HG03108 (cell line): ENCODE measurements around the gene PAFAH2.
"Not testable (repeated sequence)": the region's sequence is repeated elsewhere in the genome, so short reads cannot be mapped to it uniquely, and the experiment has no call there.

Experiments used
- ATAC-seq: cut with Tn5 transposase; IDR thresholded peaks from one replicate; pipeline ENCODE4 v1.9.1; 2021; ENCODE audit warnings: moderate library complexity; ENCODE audit not compliant: unreplicated experiment

Gene PAFAH2

GRCh38 chr1:25989440-25990234, 8.2 kb downstream of the PAFAH2 start:
- ATAC-seq: no peak

DNA sequence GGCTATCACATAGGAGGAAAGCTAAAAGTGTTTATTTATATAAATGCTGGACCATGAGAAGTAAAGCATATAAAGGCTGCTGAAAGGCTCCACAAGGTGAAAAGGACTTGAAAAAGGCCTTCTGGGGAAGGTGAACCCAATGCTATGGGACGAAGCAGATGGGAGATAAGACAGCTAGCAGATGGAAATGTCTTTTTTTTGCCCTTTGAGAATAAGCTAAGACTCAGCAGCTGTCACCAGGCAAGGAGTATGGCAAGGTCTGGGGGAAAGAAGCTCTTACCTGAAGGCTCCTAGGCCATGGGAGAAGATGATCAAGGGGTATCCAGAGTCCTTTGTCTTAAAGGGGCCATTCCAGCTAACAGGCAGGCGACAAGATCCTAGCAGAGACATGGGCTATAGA, 9.9 kb downstream of the PAFAH2 start:
- ATAC-seq: no peak

- not testable (repeated sequence) for ATAC-seq
Measured at GRCh38 chr1:25986773-25987172, 11.1 kb downstream of the PAFAH2 start.

DNA sequence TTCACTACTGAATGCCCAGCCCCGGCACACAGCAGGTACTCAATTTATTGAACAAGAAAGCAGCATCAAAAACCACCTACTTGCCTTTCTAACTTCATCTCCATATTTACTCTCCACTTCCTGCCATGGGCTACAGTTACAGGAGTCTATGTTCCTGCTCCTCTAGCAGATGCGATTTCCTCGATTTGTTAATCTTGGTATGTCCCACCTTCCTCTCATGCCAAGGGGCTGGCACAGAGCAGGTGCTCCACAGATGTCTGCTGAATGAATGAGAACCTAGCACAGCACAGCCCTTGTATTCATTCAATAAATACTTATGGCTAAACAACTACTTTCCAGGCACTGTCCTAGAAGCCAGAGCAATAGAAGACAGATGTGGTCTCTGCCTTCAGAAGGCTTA, 12.2 kb downstream of the PAFAH2 start:
- ATAC-seq: no peak

GRCh38 chr1:25985171-25985570, 12.7 kb downstream of the PAFAH2 start:
- no peak for ATAC-seq

DNA sequence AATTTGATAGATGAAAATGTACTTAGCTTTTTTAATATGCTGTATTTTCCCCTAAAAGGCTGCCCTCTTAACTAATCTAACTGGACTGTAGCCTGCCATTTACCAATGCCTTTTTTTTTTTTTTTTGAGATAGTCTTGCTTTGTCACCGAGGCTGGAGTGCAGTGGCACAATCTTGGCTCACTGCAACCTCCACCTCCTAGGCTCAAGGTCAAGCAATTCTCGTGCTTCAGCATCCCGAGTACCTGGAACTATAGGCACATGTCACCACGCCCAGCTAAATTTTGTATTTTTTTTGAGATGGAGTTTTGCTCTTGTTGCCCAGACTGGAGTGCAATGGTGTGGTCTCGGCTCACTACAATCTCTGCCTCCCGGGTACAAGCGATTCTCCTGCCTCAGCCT, 18.7 kb downstream of the PAFAH2 start:
- no peak for ATAC-seq

GRCh38 chr1:25978403-25978802, 19.5 kb downstream of the PAFAH2 start:
- ATAC-seq: no peak

DNA sequence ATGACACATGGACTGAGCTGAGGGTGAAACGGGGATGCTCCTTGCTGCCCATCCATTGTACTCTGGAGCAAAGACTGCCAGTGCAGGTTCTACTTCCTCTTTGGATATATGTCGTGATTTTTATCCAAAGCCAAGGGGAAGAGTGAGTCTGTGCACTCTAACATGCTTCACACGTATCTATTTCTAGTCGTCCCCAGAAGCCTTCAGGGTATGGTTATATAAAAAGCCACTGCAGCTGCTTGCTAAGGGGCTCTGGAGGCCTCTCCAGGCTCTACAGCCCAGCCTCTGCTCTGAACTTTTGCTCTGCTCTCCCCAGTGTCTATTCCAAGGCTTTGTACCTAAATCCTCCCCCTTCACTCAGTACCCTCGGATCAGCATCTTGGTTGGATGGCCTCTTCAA, 20.1 kb downstream of the PAFAH2 start:
- no peak for ATAC-seq

GRCh38 chr1:25973610-25974321, 24.1 kb downstream of the PAFAH2 start:
- no peak for ATAC-seq

DNA sequence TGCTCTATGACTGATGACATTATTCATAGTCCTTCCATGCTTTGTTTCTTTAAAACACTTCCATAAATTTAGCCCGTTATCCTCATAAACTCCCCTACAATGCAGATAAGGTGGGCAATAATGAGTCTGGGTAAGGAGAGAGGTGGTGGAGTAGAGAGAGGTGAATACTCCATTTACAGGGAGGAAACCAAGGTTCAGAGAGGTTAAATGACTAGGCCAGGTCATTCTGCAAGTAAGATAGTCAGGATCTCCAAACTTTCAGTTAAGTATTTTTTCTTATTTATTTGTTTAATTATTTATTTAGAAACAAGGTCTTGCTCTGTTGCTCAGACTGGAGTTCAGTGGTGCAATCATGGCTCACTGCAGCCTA, 26.1 kb downstream of the PAFAH2 start:
- ATAC-seq: no peak

DNA sequence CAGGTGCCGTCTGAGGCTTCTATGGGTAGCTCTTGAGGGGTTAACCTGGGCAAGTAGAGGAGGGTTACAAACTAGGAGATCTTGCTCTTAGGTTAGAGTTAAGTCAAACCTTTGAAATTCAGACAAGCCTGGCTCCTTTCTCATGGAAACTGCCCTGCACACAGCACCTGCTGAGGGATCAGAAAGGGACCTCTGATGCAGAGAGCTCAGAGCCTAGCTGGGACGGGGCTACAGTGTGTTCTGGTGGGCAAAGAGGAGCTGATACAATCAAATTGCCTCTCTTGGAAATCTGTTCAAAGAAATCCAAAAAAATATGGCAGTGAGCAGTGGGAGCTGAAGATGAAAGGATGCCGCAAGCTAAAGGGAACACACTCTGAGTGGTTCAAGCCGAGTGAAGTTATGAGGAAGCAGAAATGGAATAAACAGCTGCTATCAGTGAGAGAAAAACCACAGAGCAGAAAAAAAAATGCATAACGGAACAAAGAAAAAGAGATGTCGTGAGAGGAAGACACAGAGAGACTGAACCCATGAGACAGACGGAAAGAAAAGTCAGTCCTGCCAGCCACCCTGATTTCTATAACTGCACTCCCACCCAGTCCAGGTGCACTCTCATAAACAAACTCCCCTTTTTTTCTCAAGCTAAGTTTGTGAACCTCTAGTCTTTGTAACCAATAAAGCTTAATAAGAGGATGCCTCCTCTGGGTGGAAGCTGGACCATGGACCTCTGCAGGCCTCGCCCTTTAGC, 26.6 kb downstream of the PAFAH2 start:
- no peak for ATAC-seq

DNA sequence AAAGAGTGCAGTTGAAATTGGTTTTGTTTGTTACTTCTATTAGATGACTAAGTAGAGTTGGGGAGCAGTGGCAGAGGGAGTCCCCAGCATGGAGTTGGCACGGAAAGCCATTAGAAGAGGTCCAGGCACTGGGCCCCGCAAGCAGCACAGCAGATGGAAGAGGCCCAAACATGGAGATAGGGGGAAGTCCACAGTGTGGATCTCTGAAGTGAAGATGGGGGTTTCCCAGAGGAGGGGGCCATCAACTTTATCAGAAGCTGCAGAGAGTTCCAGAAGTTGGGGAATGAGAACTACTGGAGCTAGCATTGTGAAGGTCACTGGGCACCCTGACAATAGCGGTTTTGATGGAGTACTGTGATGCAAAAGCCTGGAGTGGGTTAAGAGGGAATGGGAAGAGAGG, 30.6 kb downstream of the PAFAH2 start:
- ATAC-seq: no peak

DNA sequence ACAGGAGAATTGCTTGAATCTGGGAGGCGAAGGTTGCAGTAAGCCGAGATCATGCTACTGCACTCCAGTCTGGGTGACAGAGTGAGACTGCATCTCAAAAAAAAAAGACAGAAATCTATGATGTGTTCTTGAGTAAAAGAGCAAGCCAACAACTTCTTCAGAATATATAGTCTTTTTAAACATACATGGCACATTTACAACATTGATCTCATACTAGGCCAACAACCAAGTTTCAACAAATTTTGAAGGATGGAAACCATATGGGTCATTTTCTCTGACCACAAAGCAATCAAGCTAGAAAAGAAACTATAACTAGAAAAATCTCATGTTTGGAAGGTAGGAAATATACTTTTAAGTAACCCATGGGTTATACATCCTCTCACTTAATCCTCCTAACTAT, 38.3 kb downstream of the PAFAH2 start:
- ATAC-seq: no peak

DNA sequence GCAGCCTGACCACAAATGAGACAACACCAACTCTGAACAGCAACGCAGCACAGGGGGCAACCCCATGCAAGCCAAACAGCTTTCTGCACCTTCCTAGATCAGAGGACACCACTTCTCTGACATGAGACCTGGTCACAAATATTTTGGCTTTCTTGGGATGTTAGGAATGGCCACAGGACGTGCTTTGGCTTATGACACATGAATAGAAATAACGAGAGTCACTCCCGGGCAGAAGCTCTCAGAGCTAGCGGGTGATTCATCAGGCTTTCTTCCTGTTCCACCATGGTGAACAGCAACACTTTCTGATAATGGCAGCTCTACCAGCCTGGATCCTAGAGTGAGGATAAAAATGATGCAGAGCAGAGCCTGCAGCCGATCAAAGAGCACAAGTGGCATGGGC, 39.4 kb downstream of the PAFAH2 start:
- no peak for ATAC-seq

- no peak for ATAC-seq
Measured at GRCh38 chr1:25955553-25955952, 42.3 kb downstream of the PAFAH2 start.

DNA sequence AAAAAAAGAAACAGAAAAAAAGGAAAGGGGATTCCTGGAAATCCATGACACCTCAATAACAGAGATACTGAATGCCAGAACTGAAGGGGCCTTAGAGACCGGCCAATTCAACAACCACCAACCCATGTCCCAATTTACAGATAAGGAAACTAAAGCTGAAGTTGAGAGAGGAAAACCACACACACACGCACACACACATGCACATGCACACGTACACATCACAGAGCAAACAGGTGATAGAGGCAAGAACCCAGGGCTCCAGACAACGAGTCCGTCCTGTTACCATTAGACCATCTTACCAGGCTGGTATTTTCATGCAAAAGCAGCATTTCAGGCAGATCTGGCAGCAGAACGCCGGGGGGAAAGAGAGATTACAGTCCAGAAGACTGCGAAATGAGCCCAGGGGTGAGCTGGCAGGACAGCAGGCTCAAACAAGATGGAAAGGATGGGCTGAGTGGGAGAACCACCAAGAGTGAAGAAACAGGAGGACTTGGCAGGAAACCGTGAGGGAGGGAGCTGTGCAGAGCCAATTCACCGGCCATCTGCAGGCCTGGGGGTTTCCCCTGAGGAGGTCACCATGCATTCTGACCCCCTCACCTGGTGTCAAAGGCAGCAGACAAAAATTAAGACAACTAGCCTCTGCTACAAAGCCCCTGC, 43.5 kb downstream of the PAFAH2 start:
- no peak for ATAC-seq

DNA sequence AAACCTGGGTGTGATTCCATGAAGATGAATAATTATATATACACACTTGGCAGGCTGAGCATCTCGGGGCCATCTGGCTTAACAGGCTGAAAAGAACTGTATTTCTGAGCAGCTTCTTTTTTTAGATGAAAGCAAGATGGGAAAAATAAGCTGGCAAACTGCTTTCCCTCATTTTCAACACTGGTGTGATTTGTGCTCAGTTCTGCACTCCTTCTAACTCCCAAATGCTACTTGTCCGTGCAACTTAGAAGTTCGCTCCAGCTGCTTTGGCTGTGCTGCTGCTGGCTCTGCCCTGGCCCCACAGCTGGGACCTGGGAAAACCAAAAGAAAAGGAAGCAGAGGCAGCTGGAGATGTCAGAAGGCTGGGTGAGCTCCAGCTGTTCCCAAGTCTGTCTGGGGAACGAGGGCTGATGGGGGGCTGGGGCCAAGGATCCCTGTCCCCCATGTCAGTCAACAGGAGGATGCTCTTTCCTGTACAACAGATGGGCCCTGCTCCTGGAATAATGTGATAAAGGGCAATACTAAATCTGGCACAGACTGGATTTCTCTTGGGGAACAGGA, 44.9 kb downstream of the PAFAH2 start:
- no peak for ATAC-seq

- no peak for ATAC-seq
Measured at GRCh38 chr1:25948641-25949040, 49.2 kb downstream of the PAFAH2 start.

- ATAC-seq: no peak
Measured at GRCh38 chr1:25947027-25947426, 50.8 kb downstream of the PAFAH2 start.

- ATAC-seq: no peak
Measured at GRCh38 chr1:25945761-25946160, 52.1 kb downstream of the PAFAH2 start.

GRCh38 chr1:25944986-25945385, 52.9 kb downstream of the PAFAH2 start:
- no peak for ATAC-seq
